Islet precursor cell (in vitro differentiated cells): ENCODE data around the gene SSBP3.
"Not testable (repeated sequence)": the region's sequence is repeated elsewhere in the genome, so short reads cannot be mapped to it uniquely, and the experiment has no call there.

Source experiments
- DNase-seq: peaks from one replicate; pipeline ENCODE4 v3.0.0-alpha.2; 2018

Gene SSBP3

DNA sequence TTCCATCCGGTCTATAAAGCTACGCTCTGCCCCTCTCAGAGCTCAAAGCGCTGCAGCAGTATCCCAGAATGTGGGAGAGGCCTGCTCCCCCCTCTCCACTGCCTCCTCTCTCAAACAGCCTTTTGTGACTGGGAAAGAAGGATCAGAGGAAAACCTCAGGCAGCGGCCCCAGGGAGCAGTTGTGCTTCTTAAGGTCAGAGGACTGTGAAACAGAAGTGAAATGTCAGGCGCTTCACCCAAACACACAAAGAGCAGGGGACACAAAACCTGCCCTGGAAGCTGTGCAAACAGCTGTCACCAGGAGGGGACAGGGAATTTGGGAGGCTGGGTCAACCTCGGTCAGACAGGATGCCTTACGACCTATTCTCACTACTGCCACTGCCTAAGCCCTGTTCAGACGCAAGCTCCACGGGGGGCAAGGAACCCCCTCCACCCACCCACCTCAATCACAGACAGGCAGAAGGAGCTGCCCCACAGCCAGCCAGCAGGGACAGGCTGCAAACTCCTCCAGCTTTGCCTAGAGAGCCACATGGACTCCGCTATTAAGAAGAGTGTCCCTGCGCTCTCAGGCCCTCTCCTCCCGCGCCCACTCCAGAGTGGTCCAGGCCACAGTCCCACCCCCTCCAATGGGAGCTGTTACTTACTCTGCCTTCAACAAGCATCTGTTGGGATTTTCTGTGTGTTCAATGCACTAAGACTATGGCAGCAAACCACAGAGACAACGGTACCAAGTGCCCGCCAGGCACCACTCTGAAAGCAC is 14.6 kb downstream of the SSBP3 start:
- DNase-seq: no peak

DNA sequence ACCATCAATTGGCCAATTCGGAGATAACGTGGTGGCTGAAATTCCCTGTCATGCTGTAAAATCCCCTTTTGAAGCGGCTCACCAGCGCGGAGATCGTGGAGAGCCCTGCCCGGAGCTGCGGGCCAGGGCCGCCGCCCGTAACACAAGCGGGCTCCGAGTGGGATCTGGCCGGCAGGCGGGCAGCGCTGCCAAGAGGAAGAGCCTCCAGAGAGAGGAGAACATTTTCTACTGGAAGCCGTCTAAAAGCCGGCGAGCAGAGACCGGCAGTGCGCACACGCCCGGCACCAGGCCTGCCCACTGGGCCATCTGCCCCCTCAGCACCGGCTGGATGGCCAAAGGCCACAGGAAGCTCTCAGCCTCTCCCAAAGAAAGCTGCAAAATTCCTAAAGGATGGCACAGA is 15.5 kb downstream of the SSBP3 start:
- DNase-seq: no peak

DNA sequence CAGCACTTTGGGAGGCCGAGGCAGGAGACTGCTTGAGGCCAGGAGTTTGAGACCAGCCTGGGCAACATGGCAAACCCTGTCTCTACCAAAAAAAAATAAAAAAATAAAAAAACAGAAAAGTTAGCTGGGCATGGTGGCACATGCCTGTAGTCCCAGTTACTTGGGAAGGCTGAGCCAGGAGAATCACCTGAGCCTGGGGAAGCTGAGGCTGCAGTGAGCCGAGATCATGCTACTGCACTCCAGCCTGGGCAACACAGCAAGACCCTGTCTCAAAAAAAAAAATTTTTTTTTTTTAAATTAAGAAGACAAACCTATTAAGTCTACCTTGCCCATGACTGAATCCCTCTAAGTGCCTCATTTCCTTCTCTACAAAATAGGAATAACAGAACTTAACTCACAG is 16.6 kb downstream of the SSBP3 start:
- not testable (repeated sequence) for DNase-seq

DNA sequence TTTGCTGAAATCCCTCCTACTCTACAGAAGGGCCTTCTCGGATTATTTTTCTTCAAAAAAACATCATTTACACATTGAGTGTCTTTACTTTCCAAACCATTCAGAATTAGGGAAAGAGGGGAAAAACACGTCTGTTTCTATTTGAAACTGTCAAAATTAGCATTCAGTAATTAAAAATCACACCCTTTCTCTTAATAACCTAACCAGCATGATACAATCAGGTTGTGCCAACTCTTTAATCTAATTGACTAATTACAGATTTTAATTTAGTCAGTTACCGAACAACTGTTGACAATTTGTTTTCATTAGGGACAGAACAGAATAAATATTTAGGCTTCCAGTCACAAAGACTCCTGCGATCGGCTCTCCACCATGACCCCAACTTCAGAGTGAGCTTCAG is 18.8 kb downstream of the SSBP3 start:
- DNase-seq: no peak

DNA sequence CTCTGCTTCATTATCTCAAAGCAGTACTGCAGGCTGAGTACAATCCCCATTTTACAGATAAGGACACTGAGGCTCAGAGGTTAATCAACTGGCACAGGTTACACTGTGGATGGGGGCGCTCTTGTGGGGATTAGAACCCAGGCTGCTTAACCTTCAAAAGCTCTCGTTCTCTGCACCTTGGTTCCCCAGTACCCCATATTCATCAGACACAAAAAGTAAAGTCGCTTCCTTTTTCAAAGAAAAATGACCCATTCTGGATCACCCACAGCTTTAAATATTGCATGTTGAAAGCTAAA is 20.5 kb downstream of the SSBP3 start:
- no peak for DNase-seq

DNA sequence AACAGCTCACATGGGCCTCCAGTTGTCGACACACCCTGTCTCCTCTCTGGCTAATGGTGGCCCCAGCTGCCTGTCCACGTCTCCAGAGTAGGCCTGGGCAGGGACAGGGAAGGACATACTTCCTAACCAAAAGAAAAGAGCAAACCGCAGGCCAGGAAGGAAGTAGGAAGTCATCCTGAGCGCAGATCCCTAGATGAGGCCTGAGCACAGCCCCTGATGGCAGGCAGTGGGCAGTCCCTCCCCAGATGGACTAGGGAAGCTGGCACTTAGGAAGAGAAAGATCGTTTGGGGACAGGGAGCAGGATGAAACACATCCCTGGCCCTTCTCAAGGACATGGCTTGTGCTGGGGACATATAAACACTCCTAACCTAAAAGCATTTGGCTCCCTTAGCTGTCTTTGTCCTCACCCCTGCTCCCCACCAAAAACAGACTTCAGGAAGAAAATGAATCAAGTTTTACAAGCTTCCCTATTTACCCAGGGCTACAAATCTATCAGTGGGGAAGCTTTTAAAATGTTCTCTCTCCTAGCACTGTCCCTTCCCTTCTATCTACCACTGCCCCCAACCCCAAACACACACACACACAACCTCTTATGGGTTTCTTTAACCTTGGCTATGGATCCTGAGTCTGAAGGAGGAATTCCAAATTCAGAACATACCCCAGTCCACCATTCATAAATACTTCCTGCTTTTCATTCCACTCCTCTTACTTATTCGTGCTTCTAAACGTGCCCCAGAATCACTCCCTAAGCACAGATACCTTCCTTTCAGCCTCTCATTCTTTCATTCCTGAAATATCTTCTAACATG is 21.1 kb downstream of the SSBP3 start:
- no peak for DNase-seq

DNA sequence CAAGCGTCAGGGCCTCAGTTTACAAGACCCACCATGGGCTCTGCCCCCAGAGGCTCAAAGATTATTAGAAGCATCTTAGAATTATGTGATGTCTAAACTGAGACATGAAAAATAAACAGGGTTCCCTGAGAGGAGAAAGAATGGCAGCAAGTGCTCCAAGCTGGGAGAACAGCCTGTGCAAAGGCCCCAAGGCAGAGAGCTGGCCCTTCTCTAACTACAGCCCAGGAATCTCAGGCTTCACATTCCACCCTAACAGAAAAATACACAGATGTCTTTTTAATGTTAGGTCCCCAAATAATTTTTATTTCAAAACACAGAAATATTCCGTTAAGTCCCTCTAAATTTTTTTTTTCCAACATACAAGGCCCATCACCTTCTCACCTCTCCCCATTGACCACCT is 21.7 kb downstream of the SSBP3 start:
- DNase-seq: no peak

DNA sequence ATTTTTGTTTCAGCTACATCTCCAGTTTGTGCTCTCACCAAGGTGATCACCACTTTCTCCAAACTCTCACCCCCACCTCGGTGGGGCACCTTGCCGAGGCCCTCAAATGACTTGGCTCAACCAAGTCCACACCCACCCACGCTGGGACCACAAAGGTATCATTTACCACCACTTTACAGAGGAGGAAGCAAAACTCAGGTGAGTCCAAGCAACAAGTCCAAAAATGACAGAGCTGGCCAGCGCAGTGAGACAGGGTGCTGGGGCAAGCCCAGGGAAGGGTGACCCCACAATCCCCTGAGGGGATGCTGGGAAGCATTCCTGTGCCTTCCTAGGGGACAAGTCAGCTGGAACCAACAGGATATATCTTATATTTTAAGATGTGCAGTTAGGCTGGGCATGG is 24.7 kb downstream of the SSBP3 start:
- DNase-seq: no peak

DNA sequence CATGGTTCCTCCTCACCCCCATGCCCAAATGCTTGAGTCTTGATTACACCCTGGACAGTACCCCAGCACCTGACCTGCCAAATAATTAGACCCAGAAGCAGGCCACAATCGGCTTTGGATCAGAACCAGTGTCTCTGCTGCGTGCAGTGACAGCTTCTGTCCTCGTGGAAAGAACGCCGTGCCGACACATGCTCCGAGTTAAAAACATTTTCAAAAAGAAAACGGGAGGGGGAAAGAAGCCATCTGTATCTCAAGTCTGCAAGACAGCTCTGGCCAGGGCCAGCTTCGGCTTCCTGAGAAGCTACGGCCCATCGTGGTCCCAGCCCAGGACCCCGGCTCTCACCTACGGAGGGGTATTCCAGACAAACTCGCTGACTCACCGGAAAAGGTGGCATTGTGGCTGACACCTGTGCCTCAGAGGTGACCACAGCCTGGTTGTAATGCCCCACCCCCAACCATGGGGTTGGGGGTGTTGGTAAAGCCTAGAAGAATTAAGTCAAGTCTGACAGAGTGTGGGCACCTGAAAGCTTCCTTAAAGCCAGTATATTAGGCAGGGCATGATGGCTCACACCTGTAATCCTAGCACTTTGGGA is 25.8 kb downstream of the SSBP3 start:
- no peak for DNase-seq

DNA sequence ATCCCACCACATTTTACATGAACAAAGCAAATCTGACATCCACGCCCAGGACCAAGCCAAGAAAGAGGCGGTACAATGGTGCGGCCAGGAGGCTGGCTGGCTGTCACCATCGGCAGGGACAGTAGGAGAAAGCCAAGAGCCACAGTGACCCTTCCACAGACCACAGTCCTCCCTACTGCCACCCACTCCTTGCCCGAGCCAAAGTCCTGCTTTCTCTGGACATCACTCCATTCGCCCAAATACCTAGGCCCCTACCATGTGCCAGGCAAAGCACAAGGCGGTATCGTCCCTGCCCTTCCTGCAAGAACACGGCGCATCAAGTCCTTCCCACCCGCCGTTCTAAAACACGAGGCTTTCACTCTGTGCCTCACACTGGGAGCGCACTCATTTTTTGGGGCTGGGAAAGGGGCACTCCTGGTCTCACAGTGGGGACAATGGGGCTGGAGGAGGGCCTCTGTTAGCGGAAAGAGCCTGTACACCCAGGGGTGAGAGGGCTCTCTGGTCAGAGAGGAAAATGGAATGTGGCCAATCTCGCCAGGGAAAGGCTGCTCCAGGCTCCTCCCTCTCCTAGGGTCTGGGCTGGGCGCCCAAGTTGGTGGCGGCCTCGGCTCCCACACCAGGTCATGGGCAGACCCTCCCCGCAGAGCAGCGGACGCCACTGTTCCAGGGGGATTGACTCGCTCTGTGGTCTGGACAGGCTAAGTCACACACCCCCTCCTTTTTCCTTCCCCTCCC is 26.5 kb downstream of the SSBP3 start:
- no peak for DNase-seq

DNA sequence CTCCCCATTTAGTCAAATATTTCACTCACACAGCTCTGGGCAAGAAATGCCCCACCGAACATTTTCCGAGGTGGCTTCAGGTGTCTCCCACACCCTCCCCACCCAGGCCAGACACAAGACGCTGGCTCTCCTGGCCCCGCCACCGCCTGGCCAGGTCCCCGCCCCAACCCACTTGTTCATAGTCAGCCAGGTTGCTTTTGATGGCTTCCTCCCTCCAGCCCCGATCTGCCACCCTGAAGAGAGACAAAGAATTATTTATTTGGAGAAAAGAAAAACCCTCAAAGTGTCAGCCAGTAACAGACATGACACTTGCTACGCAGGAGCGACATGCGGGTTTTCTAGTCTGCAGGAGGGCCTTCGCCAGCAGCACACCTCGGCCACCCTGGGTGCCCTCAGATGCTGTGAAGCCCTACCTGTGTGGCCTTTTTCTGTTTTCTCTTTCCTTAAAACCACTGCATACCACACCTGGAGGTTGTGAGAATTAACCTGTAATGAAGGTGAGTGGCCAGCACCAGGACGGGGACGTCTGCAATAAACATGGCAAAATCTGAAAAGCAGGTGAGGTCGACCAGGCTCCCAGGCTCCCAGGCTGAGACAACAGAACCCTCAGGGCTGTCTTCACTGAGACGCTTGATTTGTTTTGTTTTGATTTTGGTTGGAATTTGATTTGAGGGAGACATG is 27.2 kb downstream of the SSBP3 start:
- DNase-seq: no peak

DNA sequence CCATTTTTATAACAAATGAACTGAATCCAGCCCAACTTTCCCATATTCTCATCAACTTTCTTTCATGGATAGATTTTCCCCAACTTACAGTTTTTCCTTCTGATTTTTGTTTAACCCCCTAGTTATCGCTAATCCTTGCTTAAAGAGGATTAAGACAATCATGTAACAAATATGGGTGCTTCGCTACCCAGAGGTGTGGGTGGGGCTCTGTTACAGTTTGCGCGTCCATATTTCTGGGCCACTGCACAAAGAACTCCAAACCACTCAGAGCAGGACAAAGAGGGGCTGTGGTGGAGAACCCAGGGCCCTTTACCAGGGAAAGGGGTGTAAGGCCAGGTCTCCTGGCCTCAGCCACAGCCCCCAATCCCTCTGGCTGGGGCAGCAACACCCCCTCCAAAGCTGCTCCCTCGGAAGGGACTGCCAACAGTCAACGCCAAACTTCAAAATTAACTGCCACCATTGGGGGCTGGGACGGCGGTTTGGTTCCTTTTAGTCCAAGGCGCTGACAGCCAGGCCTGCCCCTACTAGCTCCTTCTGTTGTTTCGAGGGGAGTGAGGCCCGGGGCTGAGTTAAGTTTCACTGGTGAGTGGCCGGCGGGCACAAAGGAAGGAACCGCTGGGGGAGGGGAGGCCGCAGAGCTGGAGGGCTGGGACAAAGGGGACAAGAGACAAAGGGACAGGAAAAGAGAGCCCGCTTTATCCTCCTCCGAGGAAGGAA is 27.9 kb downstream of the SSBP3 start:
- DNase-seq: peak; percentile 85

DNA sequence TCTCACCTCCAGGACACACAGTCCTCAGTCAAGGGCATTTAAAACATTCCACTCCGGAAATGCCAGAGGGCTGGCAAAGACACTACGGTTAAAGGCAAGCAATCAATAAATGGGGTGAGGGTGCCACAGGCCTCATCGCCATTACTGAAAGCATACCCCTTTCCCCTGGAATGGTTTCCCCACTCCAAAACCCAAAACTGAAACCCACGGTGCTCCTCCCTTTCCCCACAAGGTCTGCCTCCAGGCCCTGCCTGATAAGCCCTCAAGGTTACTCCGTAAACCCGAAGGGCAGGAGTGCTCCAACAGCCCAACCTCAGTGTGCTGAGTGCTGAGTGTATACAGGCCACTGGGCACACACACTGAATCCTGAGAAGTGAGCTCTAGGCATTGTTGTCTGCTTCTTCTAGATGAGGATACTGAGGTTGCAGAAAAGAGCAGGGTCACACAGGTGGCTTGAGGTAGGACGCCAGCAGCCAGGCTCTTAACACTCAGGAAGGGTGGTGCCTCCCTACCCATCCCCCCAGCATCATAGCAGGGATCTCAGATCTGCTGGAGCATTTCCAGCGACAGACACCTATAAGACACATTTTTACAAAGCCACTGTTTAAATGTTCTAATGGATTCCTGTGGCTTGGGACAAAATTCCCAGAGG is 29.0 kb downstream of the SSBP3 start:
- DNase-seq: no peak

DNA sequence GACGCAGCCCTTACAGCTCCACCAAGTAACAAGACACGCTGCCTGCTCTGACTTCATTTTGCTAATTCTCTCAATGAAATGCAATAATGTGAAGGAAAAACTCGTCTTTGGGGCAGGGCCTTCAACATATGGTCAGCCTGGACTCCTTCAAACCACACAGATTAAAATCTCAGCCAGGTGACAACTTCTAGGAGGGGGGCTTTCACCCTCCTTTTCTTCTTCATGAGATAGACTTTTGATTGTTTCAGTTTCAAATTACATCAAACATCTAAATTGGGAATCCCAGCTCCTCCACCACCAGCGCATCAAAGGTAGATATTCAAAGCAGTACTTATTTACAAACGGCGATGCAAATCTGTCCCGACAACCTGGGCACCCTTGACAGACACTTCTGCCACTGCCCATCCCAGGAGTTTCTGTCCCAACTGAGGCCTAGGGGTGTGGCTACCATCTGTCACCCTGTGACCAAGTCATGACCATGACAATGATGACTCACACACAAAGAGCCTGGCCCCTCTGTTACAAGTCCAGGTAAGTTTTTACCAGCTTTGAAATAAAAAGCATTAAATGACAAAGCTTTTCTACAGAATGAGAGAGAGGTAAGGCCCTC is 29.7 kb downstream of the SSBP3 start:
- no peak for DNase-seq

DNA sequence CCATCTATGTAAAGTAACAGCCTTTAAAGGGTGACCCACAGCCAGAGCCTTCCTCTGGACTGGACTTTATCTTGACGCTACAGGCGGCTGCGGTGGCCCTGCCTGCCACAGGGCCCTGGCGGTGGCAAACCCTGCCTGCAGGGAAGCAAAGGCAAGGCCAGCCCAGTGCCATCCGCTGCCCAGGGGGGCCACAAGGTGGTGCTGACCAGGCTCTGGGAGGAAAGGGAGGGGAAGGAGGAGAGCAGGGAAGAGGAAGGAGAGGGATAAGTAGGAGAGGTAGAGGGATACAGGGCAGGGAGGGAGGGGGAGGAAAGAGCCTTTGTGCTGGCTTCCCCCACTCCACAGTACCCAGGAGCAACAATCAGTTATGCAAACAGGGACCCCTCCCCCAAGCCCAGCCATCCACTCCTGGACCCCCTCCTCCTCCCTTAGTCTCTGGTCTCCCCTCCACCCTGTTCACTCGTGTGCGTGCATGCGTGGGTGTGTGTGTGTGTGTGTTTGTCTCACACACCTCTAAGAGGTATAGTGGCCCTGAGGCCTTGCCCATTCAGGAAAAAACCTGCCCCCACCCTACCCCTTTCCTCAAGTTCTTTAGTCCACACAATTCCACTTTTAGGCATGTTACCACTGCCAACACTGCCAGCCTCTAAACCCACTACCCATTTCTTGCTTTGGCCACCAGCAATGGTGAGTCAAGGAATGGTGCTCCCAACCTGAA is 30.3 kb downstream of the SSBP3 start:
- DNase-seq: no peak

DNA sequence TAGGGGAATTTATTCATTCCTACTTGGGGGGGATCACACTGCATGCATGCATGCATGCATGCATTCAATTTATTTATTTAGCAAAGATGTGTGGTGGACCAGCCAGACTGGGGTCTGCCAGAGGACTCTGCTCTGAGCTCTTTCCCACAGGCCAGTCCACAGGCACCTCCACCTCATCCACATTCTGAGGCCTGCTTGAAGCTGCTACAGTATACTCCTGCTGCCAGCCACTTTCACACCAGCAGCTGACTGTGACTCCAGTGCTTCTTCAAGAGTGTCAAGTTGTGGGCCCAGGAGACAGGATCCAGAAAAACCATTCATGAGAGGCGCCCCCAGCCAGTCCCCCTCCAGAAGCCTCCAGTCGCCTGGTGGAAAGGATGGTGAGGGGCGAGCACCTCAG is 30.9 kb downstream of the SSBP3 start:
- DNase-seq: no peak

DNA sequence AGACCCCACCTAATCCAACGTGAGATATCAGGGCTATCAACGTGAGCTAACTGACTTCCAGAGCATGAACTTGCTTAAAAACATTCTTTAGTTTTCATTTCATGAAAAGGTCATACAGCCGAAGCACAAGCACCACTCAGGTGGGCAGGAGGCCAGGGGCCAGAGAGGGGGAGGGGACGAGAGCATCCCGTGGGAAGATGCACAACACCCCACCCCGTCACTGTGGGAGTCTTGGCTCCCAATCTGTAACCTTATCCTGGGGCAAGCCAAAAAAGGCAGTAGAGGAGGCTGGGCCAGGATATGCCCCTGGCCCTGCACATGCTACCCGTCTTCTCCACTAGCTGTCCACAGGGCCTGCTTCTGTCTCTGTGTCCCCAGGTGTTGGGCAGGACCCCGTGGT is 31.4 kb downstream of the SSBP3 start:
- no peak for DNase-seq

DNA sequence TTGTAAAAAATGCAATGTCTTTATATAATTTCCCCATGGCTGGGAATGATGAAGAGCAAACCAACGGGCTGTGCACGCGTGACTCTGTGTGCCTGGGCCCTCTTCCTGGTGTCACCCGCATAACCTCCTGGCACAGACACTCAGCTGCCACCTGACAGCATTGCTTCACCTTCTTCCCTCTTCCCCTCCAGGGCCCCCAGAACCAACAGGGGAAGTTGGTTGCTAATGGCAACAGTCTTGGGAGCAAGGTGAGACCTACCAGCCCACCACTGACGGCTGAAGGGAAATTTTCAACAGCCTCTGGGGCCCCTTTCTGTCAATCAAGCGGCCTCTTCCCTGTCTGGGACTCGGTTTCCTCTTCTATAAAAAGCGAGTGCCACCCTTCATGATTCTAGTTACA is 33.2 kb downstream of the SSBP3 start:
- no peak for DNase-seq

DNA sequence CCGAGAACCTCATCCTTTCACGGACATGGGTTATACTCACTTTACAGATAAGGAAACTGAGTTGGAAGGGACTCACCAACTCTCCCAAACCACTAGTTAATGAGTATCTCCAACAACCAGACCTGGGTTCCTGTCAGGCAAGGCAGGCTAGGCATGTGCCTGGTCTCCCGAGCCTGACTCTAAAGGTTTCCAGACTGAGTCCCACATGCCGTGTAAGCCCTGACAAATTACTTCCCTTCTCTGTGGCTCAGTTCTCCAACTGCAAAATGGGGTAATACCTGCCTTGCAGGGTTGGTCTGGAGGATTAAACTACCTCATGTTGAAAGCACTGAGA is 34.3 kb downstream of the SSBP3 start:
- DNase-seq: no peak

DNA sequence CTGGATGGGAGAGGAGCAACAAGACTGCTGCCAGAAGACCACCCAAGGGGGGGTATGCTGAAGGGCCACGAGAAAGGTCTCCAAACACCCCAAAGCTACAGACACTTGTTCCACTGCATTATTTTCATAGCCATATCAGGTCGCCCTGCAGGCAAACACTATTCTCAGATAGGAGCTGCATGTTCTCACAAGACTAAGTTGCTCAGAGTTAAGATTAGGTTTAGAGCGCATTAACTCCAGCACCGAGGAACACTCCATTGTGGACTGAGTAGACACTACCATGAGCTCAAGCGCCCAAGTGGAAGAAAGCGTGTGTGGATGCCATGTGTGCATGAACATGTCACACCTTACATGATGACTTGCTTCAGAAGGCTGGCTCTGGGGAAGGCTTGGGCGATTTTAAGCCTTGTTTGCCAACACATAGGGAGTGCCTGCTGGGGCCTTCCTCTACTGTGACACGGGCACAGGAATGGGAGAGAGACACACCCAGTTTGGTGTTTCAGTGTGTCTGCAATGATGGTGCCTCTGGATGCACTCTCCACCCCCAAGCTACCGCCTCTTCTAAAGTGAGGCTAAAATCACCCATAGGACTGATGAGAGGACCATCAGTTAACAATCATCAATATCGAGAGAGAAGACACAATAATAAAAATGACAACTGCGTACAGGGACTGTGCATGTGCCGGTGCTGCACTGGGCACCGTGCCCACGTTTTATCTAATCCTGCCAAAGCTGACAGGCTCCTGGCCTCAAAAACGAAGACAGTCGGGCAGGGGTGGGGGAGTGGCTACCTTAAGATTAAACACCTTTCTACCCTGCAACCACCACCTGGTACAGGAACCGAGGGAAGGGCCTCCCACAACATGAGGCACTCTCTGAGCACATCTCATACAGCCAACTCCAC is 34.9 kb downstream of the SSBP3 start:
- DNase-seq: no peak
